ENCODE data around the gene ORM2.
"Not testable (repeated sequence)": the region's sequence is repeated elsewhere in the genome, so short reads cannot be mapped to it uniquely, and the experiment has no call there.

ORM2 gene

DNA sequence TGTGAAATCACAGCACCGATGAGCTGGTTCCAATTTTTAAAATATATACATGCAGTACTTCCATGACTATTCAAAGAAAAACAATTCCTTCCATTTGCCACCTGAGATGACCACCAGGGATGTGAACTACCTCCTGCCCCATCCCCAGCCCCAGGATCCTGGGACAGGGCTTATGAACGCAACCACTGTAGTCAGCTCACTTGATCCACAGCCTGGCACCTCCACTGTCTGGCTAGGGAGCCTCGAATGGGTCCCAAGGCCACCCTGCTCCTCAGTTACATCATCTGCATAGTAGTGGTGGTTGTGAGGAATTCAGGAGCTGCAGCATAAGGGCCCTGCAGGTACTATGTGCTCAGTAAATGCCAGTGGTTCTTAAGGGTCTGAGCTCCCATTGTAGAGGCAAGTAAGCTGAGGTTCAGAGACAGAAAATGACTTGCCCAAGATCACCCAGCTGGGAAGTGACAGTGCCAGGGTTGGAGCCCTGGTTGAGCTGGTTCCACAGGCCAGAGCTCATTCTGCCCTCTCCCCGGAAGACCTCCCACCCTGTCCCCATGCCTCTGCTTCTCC lies 2.9 kb downstream of the ORM2 start:
- DNase-seq: not testable (repeated sequence)

DNA sequence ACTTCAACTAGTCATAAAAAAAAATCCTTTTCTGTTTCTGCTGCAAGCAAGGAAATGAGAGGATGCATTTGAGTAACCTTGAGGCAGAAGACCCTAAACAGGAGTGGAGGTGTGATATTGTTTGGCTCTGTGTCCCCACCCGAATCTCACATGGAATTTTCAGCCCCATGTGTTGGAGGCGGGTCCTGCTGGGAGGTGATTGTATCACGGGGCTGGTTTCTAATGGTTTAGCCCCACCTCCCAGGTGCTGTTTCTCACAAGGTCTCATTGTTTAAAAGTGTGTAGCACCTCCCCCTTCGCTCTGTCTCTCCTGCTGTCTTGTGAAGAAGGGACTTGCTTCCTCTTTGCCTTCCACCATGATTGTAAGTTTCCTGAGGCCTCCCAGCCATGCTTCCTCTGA lies 4.0 kb downstream of the ORM2 start:
- not testable (repeated sequence) for DNase-seq

DNA sequence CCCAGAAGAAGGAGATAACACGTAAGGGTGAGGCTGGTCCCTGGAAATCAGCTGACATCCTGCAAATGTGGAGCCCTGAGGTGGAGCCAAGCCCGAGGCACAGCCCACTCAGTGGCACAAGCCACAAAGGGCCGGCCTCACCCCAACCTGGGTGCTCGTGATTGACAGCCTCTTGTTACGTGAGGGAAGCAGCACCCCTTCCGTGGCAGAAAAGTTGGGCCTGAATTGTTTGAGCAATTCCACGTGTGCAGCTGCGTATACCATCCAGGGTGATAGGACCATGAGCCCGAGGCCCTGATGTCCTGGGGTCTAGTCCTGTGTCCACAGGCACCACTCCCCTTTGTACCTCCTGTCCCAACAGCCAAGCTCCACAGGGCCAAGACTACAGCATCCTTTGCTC lies 4.8 kb downstream of the ORM2 start:
- DNase-seq: no peak

- DNase-seq: no peak
Measured at GRCh38 chr9:114335745-114336144, 6.1 kb downstream of the ORM2 start.

DNA sequence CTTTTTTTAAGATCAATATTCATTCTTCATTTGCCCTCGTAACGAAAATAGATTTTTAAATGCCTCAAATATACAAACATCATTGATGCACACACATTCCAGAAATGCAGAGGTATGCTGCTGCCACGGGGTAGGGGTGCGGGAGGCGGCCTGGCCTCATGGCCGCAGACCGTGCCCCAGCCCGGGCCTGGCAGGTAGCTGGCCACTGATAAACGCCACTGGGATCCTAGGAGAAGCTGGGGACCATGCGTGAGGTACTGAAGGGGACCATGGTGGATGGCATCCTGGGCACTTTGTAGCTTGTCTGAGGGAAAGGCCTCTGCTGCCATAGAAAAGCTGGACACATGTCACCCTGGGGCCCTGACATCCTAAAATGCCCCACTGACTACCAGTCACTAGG lies 6.5 kb downstream of the ORM2 start:
- DNase-seq: no peak

- DNase-seq: no peak
Measured at GRCh38 chr9:114336699-114337395, 7.2 kb downstream of the ORM2 start.

GRCh38 chr9:114338187-114338586 lies 8.5 kb downstream of the ORM2 start:
- DNase-seq: no peak

- no peak for DNase-seq
Measured at GRCh38 chr9:114339130-114339908, 9.7 kb downstream of the ORM2 start.

DNA sequence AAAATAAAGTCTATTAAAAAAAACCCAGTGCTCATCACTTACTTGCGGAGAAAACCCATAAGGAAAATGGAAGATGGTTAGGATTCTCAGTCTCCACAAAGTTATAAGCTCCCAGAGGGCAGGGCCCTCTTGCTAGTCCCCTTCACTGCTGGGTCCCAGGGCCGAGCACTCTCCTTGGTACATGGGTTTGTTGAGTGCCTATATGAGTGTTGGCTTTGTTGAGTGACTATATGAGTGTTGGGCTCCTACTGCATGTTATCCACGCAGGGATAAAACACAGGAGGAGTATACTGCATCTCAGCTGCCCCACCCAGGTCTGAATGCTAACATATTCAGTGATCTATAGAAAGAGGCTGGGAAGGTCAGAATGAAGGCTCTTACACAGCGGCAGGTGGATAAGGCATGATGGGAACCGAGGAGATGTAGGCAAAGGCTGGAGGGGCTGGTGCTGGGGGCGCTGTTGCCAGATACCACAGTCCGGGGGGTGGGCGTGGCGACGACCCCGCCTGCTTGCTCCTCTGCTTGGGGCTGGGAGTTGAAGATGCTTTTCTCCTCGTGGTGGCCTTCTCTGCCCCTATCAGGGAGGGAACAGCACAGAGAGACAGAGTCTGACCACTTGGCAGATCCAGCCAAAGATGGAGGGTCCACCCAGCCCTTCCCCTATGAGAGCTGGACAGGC lies 11.6 kb downstream of the ORM2 start:
- DNase-seq: no peak

DNA sequence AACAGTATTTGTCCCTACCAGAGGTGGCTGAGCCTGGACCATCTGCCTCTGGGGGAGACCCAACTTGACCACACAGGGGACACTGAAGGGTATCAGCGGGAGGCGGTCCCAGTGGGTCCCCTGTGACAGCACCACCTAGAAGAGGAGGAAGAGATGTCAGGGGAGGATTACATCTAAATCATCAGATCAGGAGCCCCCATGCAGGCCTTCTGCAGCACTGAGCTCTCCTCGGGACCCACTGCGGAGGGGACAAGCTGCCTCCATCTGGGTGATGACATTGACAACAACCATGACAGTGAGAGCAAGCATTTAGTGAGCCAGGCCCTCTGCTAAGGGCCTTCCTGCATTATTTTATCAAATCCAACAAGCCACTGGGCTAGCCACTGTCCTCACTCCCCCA lies 12.3 kb downstream of the ORM2 start:
- no peak for DNase-seq

GRCh38 chr9:114342755-114343440 lies 13.2 kb downstream of the ORM2 start:
- DNase-seq: no peak

DNA sequence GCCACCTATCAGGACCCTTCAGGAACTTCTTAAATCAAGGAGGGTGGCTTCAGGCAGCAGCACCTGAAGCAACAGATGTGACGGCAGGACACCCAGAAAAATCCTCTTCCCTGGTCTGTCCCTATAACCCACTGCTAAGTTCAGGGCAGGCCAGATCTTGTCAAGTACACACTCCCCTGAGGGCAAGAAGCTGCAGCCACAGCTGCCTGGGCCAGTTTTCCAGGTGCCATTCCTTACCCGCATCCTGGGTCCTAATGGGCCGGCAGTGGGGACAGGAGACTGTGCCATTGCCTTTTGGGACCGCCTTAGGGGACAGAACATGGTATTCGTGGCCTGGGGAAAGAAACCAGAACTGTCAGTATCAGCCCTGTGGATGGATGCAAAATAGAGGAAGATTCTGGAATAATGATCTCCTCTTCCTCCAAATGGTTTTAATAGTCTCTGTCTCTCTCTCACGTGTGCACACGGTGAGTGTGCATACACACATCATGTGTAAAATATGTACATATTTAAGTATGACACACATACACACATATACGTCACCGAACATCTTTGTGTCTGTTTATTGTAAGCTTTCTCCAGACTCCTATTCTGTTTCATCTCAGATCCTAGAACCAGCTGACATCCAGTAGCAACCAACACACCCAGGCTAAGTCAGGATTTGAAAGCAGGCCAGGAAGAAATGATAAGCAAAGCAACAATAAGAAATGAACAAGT lies 14.0 kb downstream of the ORM2 start:
- DNase-seq: no peak

DNA sequence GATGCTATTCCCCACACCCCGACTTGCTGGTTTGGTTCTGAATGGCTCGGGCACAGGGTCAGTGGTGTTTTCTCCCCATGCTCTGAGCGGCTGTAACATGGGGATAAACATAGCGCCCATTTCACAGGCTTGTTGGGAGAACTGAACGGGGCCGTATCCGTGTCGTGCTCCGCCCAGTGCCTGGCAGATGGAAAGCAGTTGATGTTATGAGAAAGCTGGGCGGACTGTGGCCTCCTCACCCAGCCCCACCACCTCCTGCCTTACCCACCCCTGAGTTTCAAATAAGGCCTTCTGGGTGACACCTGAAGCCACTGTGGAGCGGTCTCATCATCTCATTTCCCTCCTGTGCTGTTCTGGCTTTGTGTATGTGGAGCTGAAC lies 14.5 kb downstream of the ORM2 start:
- no peak for DNase-seq

DNA sequence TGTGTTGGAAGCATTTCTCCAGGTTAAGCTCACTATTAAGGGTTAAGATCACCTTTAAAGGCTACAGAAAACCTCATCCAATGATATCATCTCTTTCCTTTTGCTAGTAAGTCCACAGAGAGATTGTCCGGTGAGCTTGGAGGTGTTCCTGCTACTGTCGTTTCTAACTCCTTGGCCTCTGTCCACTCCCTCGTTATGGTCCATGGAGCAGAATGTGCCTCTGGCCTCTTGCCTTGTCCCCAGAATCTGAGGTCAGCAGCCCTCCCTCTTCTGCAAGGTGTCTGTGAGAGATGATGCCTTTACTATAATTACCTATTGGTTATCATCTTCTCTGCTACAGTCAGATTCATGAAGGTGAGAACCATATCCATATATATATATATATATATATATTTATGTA lies 15.0 kb downstream of the ORM2 start:
- DNase-seq: no peak

DNA sequence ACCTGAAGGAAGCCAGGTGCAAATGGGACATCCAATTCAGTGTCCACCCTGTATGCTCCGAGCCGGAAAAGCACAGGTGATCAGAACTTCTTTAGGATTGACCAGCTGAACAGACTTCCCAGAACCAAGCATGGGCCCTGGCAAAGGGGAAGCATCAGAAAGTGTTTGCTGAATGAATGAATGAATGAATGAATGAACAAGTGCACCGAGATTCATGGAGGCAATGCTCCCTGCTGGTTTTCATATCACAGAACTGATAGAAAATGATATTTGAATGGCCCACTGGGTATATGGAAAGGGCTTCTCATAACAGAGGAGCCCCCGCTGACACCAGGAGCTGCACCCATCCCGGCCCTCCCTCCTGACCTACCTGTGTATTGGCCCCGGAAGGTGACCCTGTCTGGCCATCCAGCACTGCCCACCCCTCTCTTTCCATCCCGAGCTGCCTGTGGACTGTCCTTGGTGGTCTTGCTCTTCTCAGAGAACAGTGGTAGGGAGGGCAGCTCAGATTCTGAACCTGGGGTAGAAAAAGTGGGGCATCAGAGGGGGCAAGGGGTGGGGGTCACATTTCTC lies 15.9 kb downstream of the ORM2 start:
- DNase-seq: no peak

DNA sequence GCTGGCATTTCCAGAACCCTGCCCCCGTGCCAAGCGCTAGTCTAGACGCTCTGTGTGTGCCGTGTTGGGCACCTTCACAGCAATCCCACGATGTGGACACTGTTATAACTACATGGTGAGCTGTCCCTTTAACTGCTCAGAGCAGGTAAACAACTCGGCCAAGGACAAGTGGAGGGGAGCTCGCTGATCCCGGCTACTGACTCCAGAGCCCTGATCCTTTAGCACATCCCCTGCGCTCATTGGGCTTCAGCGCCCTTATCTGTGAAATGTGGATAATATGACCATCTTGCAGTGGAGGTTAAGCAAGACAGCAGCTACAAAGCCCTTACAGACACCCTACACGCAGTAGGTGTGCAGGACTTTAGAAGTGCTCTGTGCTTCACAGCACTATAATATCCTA lies 16.5 kb downstream of the ORM2 start:
- DNase-seq: no peak

- no peak for DNase-seq
Measured at GRCh38 chr9:114347675-114348074, 18.0 kb downstream of the ORM2 start.

- no peak for DNase-seq
Measured at GRCh38 chr9:114348261-114348905, 18.7 kb downstream of the ORM2 start.

GRCh38 chr9:114348906-114349482 lies 19.3 kb downstream of the ORM2 start:
- DNase-seq: no peak

DNA sequence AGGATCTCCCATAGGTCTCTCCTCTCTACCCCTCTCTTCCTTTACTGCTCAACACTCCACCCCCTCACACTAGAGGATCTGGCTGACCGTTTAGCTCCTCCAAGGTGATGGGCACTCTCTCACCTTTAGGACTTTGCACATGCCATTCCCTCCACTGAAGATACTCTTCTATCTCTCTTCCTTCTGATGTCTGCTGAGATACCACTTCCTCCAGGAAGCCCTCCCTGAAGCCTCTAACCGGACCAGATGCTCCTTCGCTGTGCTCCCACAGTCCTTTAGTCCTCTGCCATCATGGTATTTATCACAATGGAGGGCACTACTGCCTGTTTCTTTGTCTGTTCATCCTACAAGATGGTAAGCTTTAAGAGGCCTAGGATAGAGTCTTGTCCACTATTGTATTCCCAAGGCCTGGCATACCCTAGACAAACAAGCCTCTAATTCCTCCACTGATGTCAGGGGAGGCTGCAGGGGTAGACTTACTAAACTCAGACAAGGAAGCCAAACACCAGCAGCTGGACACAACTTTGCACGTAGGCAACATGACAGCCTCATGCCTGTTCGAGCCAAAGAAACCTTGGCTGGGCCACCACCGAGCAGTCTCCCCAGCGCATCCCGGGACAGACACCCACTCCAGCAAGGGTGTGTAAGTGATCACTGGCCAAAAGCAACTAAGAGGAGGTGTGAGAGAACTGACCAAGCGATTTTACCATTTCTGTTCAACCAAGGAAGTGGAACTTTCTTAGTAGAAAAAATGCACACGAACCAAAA lies 20.2 kb downstream of the ORM2 start:
- no peak for DNase-seq

Measured in NCI-H187 treated with DMSO at 0.1 percent for 48 hours (cell line).